GM23248 (cell line): ENCODE data around the gene BAIAP2. TPM values are rescaled to one million over a fixed set of nuclear protein-coding genes. Genes with fewer than 3 reads are reported as not detected.
"Not testable (repeated sequence)": the region's sequence is repeated elsewhere in the genome, so short reads cannot be mapped to it uniquely, and the experiment has no call there.

Source experiments
- DNase-seq: peaks from one replicate; pipeline ENCODE4 v3.0.0-alpha.2; 2015
- H2AFZ ChIP-seq: fragments of 200-600 bp; sonication (generic); 2 replicates; pipeline ENCODE4 v1.6.1; 2016; ENCODE audit warnings: antibody characterized with exemption
- H3F3A ChIP-seq: fragments of 200-600 bp; sonication (generic); 2 replicates; pipeline ENCODE4 v1.6.1; 2016; ENCODE audit warnings: mild to moderate bottlenecking, antibody characterized with exemption, mixed run types; ENCODE audit not compliant: insufficient read depth
- H3K27ac ChIP-seq: fragments of 200-600 bp; sonication (generic); 2 replicates; pipeline ENCODE4 v1.5.1; 2016; ENCODE audit warnings: mild to moderate bottlenecking
- H3K27me3 ChIP-seq: fragments of 200-600 bp; sonication (generic); replicated peaks from 2 replicates; pipeline ENCODE4 v1.6.1; 2016; ENCODE audit warnings: mild to moderate bottlenecking; ENCODE audit not compliant: insufficient read depth
- H3K36me3 ChIP-seq: fragments of 200-600 bp; sonication (generic); 2 replicates; pipeline ENCODE4 v1.6.1; 2016; ENCODE audit warnings: low read depth, mild to moderate bottlenecking
- H3K4me1 ChIP-seq: fragments of 200-600 bp; sonication (generic); 2 replicates; pipeline ENCODE4 v1.6.1; 2016; ENCODE audit warnings: mild to moderate bottlenecking; ENCODE audit not compliant: insufficient read depth
- H3K4me2 ChIP-seq: fragments of 200-600 bp; sonication (generic); one replicate; pipeline ENCODE4 v1.6.1; 2016; ENCODE audit warnings: mild to moderate bottlenecking; ENCODE audit not compliant: unreplicated experiment
- H3K4me3 ChIP-seq: fragments of 200-600 bp; sonication (generic); 2 replicates; pipeline ENCODE4 v1.5.1; 2016; ENCODE audit warnings: mild to moderate bottlenecking
- H3K79me2 ChIP-seq: fragments of 200-600 bp; sonication (generic); 2 replicates; pipeline ENCODE4 v1.6.1; 2016; ENCODE audit warnings: mild to moderate bottlenecking; ENCODE audit not compliant: insufficient read depth
- H3K9ac ChIP-seq: fragments of 200-600 bp; sonication (generic); 2 replicates; pipeline ENCODE4 v1.6.1; 2016; ENCODE audit warnings: mild to moderate bottlenecking
- H3K9me2 ChIP-seq: fragments of 200-600 bp; sonication (generic); 2 replicates; pipeline ENCODE4 v1.6.1; 2016; ENCODE audit warnings: mixed run types, mild to moderate bottlenecking, moderate library complexity; ENCODE audit not compliant: insufficient read depth
- H3K9me3 ChIP-seq: fragments of 200-600 bp; sonication (generic); one replicate; pipeline ENCODE4 v1.6.1; 2017; ENCODE audit warnings: low read depth
- H4K20me1 ChIP-seq: fragments of 200-600 bp; sonication (generic); 2 replicates; pipeline ENCODE4 v1.6.0; 2016; ENCODE audit not compliant: insufficient read depth
- EZH2 ChIP-seq: fragments of 200-600 bp; sonication (generic); IDR thresholded peaks from 2 replicates; pipeline ENCODE4 v1.6.1; 2018; ENCODE audit warnings: antibody characterized with exemption, mild to moderate bottlenecking; ENCODE audit not compliant: insufficient read depth, poor library complexity, severe bottlenecking
- EZH2phosphoT487 ChIP-seq: fragments of 200-600 bp; sonication (generic); IDR thresholded peaks from 2 replicates; pipeline ENCODE4 v1.6.1; 2018; ENCODE audit warnings: antibody characterized with exemption, moderate library complexity, mild to moderate bottlenecking, low read depth; ENCODE audit not compliant: insufficient read depth
- WGBS, 2 experiments: methylation state at CpG; one replicate each; pipeline ENCODE4 v1.1.6; 2015 to 2017; ENCODE audit warnings: low lambda C conversion rate in 2 of 2, low coverage in 1 of 2; ENCODE audit errors: missing lambda C conversion rate in 2 of 2; 5-methylcytosine and 5-hydroxymethylcytosine counted together
- in situ Hi-C: fragments of 300-500 bp; cut with MboI; formaldehyde crosslinking; loops from 2 replicates; pipeline ENCODE4 v1.15.0; 2020
- polyA plus RNA-seq: library from polyadenylated mRNA; unstranded; fragments of >200 nt; fragmentation: Nextera tagmentation; extraction: Ambion mirVana; gene quantifications from 2 replicates; pipeline ENCODE4 v1.2.1, GENCODE V29; 2016
- total RNA-seq: library from RNA; depleted of rRNA; stranded (reverse); fragments of >200 nt; shearing (Covaris generic); gene quantifications from 2 replicates; pipeline ENCODE4 v1.2.3, GENCODE V29; 2014

BAIAP2 gene
- total and polyA plus RNA-seq, 2 experiments from 2014 or later: 28.2 to 31.7 TPM

DNA sequence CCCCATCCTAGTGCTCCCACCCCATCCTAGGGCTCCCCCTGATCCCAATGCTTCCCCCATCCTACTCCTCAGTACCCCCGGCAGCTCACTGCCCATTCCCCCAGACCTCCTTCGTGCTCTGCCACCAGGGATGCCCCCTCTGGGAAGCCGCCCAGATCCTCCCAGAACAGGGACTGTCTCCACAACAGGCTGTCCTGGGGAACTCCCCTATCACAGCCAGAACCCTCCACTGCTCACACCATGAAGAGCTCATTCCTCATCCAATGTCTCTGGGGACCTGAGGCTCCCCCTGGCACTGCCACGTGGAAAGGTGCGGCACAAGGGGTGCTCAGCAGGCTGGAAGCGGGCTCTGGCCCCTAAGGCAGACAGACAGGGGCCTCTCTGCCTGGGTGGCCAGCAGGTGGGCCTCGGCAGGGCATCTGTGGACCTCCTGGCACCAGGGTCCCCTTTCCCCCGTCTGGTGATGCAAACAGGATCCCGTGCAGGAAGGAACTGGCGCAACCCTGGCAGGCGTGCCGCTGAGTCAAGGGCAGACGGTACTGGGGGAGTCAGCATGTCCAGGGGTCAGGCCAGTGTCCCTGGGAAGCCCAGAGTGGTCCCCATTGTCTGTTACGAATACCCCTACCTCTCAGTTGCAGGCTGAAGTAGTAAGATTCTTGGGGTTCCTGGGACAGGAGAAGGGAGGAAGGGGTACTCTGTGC, 115.6 kb downstream of the BAIAP2 start:
- Histone ChIP-seq H3F3A (0 out of 2 replicates have a peak, but pooled peaks cover 9% of the 10 kb centered on the region), H3K4me1 (no peaks in the 10 kb centered on the region), H3K9ac (no peak overlapping the region), H2AFZ (no peak overlapping the region), H3K9me2 (no peaks in the 10 kb centered on the region), H3K36me3 (no peaks in the 10 kb centered on the region), H3K27ac (no peak overlapping the region), H3K9me3 (no peaks in the 10 kb centered on the region), H3K4me3 (no peak overlapping the region), H3K4me2 (no peak overlapping the region), H4K20me1 (no peaks in the 10 kb centered on the region), H3K27me3 (no peaks in the 10 kb centered on the region; the same call in 1 of the 2 replicates), H3K79me2 (no peaks in the 10 kb centered on the region)
- no peak for TF ChIP-seq EZH2phosphoT487
- no peak for TF ChIP-seq EZH2
- WGBS, 2 experiments: 57 to 62% methylated on average over 14 of the region's 14 CpGs
- DNase-seq: peak; percentile 42
- in situ Hi-C loops: no loop called here

DNA sequence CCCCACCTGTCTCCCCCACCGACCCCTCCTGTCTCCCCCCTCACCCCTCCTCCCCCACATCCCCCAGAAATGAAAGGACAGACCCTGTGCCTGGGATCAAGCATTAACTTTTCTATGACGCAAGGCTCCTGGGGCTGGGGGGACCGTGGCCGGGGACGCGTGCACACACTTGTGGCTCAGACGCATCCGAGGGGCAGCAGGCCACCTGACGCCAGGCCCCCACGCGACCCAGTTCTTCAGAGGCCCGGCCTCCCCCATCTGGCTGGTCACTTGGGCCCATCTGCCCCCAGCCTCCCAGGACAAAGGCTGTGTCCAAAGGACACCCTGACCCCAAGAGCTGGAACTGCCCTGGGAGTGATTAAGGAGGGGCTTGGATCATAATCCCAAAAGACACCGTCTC, 116.3 kb downstream of the BAIAP2 start:
- H3F3A ChIP-seq: 0 out of 2 replicates have a peak, but pooled peaks cover 9% of the 10 kb centered on the region
- no peaks in the 10 kb centered on the region; the same call in 1 of the 2 replicates for H3K27me3 ChIP-seq
- H3K9ac ChIP-seq: no peak overlapping the region
- no peak overlapping the region for H2AFZ ChIP-seq
- H3K79me2 ChIP-seq: no peaks in the 10 kb centered on the region
- H3K4me1 ChIP-seq: no peaks in the 10 kb centered on the region
- no peak overlapping the region for H3K4me3 ChIP-seq
- no peak overlapping the region for H3K27ac ChIP-seq
- in situ Hi-C loops: no loop called here
- TF ChIP-seq EZH2phosphoT487 (no peak), EZH2 (no peak)
- DNase-seq: no peak
- no peaks in the 10 kb centered on the region for H4K20me1 ChIP-seq
- no peaks in the 10 kb centered on the region for H3K36me3 ChIP-seq
- no peaks in the 10 kb centered on the region for H3K9me3 ChIP-seq
- WGBS, 2 experiments: 56 to 71% methylated on average over 3 to 12 of the region's 13 CpGs
- H3K9me2 ChIP-seq: no peaks in the 10 kb centered on the region
- no peak overlapping the region for H3K4me2 ChIP-seq

DNA sequence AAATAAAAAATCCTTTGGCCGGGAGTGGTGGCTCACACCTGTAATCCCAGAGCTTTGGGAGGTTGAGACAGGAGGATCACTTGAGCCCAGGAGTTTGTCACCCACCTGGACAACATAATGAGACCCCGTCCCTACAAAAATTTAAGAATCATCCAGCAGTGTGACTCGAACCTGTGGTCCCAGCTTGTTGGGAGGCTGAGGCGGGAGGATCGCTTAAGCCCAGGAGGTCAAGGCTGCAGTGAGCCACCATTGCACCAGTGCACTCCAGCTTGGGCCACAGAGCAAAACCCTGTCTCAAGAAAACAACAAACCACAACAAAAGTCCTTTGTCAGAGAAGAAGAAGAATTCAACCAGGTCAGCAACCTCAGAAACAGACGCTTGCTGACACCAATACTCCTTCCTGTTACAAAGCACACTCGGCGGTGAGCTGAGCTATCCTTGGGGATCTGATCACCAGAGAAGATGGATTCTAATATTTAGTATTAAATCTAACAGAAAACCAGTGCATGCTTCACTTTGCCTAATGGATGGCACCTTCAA, 117.4 kb downstream of the BAIAP2 start:
- H3K4me2 ChIP-seq: no peak overlapping the region
- TF ChIP-seq EZH2 (no peak), EZH2phosphoT487 (no peak)
- H3F3A ChIP-seq: 0 out of 2 replicates have a peak, but pooled peaks cover 9% of the 10 kb centered on the region
- H3K4me3 ChIP-seq: no peak overlapping the region
- no peaks in the 10 kb centered on the region for H3K4me1 ChIP-seq
- no peaks in the 10 kb centered on the region for H3K9me2 ChIP-seq
- in situ Hi-C loops: no loop called here
- 83 to 86% methylated on average over 8 of the region's 8 CpGs for WGBS, 2 experiments
- no peak overlapping the region for H3K27ac ChIP-seq
- no peak overlapping the region for H2AFZ ChIP-seq
- no peaks in the 10 kb centered on the region for H3K79me2 ChIP-seq
- DNase-seq: no peak
- no peak overlapping the region for H3K9ac ChIP-seq
- H4K20me1 ChIP-seq: no peaks in the 10 kb centered on the region
- no peaks in the 10 kb centered on the region for H3K36me3 ChIP-seq
- no peaks in the 10 kb centered on the region; the same call in 1 of the 2 replicates for H3K27me3 ChIP-seq
- no peaks in the 10 kb centered on the region for H3K9me3 ChIP-seq

DNA sequence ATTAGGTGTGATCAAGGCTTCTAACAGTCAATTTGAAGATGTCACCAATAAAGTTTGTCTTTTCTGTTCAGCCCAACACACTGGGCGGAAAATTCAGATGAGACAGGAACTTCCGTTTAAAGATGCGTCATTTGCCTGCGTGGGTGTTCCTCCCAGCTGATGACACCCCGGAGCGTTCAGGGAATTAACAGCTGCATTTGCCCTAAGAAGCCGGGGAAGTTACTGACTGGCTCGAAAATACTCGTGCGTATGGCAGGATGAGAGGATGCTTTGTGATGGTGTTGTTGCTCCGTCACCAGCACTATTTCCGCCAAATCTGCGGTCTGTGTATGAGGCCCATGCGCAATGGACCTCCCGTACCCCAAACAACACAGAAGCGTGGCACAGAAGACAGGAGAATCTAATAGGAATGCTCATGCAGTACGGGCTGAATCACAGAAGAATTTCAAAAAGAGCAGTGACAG, 118.4 kb downstream of the BAIAP2 start:
- Histone ChIP-seq H3K9ac (no peak overlapping the region), H3K9me3 (no peaks in the 10 kb centered on the region), H3K27ac (no peak overlapping the region), H3K4me1 (no peaks in the 10 kb centered on the region), H3F3A (0 out of 2 replicates have a peak, but pooled peaks cover 9% of the 10 kb centered on the region), H4K20me1 (no peaks in the 10 kb centered on the region), H3K27me3 (no peaks in the 10 kb centered on the region; the same call in 1 of the 2 replicates), H3K36me3 (no peaks in the 10 kb centered on the region), H2AFZ (peak overlapping the region; percentile 66; the same call in 1 of the 2 replicates), H3K4me3 (no peak overlapping the region), H3K79me2 (no peaks in the 10 kb centered on the region), H3K9me2 (no peaks in the 10 kb centered on the region), H3K4me2 (peak overlapping the region; percentile 21)
- in situ Hi-C loops: no loop called here
- 59 to 63% methylated on average over 17 of the region's 17 CpGs for WGBS, 2 experiments
- DNase-seq: peak; percentile 80
- no peak for TF ChIP-seq EZH2
- no peak for TF ChIP-seq EZH2phosphoT487

DNA sequence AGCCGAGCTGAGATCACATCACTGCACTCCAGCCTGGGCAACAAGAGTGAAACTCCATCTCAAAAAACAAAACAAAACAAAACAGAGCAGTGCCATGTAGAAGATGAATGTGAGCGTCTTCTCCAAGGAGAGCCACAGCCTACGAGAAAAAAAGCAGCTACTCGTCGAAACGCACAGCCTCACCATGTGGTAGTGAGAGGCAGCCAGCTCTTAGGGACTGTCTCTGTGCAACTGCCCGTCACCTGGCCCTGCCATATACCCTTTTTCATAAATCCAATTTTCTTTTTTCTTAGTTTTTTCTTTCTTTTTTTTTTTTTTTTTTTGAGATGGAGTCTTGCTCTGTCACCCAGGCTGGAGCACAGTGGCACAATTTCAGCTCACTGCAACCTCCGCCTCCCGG, 119.1 kb downstream of the BAIAP2 start:
- H3K36me3 ChIP-seq, H3K4me1 ChIP-seq, H2AFZ ChIP-seq, H3K27me3 ChIP-seq, H3K4me2 ChIP-seq, DNase-seq, H3F3A ChIP-seq, in situ Hi-C loops, H3K9me3 ChIP-seq, H4K20me1 ChIP-seq, H3K4me3 ChIP-seq, H3K9ac ChIP-seq, H3K9me2 ChIP-seq, H3K27ac ChIP-seq, H3K79me2 ChIP-seq: not testable (repeated sequence)
- 65 to 68% methylated on average over 9 of the region's 9 CpGs for WGBS, 2 experiments
